ENCODE results near the gene TBC1D16.
"Not testable (repeated sequence)": the region's sequence is repeated elsewhere in the genome, so short reads cannot be mapped to it uniquely, and the experiment has no call there.

Gene TBC1D16

GRCh38 chr17:80050706-80051105, 15.0 kb upstream of the TBC1D16 start:
- no peak for DNase-seq

GRCh38 chr17:80049986-80050385, 14.3 kb upstream of the TBC1D16 start:
- no peak for DNase-seq

GRCh38 chr17:80047176-80047575, 11.5 kb upstream of the TBC1D16 start:
- peak; percentile 75 for DNase-seq

- DNase-seq = not testable (repeated sequence)
Measured at GRCh38 chr17:80046709-80047108, 11.0 kb upstream of the TBC1D16 start.

GRCh38 chr17:80045703-80046102, 10.0 kb upstream of the TBC1D16 start:
- peak; percentile 44 for DNase-seq

GRCh38 chr17:80043963-80044362, 8.3 kb upstream of the TBC1D16 start:
- no peak for DNase-seq

- peak; percentile 89 for DNase-seq
Measured at GRCh38 chr17:80036715-80037477, 1.2 kb upstream of the TBC1D16 start.

GRCh38 chr17:80035937-80036714, 454 bp upstream of the TBC1D16 start, which contains the start of gene CCDC40:
TSS of gene CCDC40 (plus strand) at chr17:80036642. CDS start at chr17:80036663, 21 bp downstream.
- DNase-seq = peak; percentile 90

GRCh38 chr17:80034791-80035686, 633 bp downstream of the TBC1D16 start:
- DNase-seq = peak; percentile 53

GRCh38 chr17:80033840-80034239, 1.8 kb downstream of the TBC1D16 start:
- DNase-seq = no peak

GRCh38 chr17:80032614-80033171, 3.0 kb downstream of the TBC1D16 start:
- DNase-seq = no peak

GRCh38 chr17:80031691-80032430, 3.8 kb downstream of the TBC1D16 start:
- no peak for DNase-seq

- DNase-seq = peak; percentile 66
Measured at GRCh38 chr17:80030730-80031410, 4.8 kb downstream of the TBC1D16 start.

- peak; percentile 68 for DNase-seq
Measured at GRCh38 chr17:80029258-80029974, 6.3 kb downstream of the TBC1D16 start.

- no peak for DNase-seq
Measured at GRCh38 chr17:80028030-80028429, 7.6 kb downstream of the TBC1D16 start.

- DNase-seq = no peak
Measured at GRCh38 chr17:80027043-80027435, 8.6 kb downstream of the TBC1D16 start.

GRCh38 chr17:80026359-80027042, 9.2 kb downstream of the TBC1D16 start:
- DNase-seq = peak; percentile 20

GRCh38 chr17:80025796-80026195, 9.9 kb downstream of the TBC1D16 start:
- peak; percentile 47 for DNase-seq

- DNase-seq = peak; percentile 96
Measured at GRCh38 chr17:80025140-80025539, 10.5 kb downstream of the TBC1D16 start.
